ENCODE data around the gene MSH2.
"Not testable (repeated sequence)": the region's sequence is repeated elsewhere in the genome, so short reads cannot be mapped to it uniquely, and the experiment has no call there.

Gene MSH2

DNA sequence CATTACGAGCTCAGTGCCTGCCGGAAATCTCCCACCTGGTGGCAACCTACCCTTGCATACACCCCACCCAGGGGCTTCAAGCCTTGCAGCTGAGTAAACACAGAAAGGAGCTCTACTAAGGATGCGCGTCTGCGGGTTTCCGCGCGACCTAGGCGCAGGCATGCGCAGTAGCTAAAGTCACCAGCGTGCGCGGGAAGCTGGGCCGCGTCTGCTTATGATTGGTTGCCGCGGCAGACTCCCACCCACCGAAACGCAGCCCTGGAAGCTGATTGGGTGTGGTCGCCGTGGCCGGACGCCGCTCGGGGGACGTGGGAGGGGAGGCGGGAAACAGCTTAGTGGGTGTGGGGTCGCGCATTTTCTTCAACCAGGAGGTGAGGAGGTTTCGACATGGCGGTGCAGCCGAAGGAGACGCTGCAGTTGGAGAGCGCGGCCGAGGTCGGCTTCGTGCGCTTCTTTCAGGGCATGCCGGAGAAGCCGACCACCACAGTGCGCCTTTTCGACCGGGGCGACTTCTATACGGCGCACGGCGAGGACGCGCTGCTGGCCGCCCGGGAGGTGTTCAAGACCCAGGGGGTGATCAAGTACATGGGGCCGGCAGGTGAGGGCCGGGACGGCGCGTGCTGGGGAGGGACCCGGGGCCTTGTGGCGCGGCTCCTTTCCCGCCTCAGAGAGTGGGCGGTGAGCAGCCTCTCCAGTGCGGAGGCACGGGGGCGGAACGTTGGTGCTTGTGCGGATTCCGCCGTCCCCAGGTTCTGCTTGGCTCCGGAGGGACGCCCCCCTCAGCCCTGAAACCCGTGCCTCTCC, at the start of gene MSH2:
Gene MSH2, plus strand, starts transcription at position 352 of the 804 bp plus-strand sequence. Its CDS starts 36 bp downstream, at position 388.
- DNase-seq: peak; percentile 51 to 96 (median 90)

DNA sequence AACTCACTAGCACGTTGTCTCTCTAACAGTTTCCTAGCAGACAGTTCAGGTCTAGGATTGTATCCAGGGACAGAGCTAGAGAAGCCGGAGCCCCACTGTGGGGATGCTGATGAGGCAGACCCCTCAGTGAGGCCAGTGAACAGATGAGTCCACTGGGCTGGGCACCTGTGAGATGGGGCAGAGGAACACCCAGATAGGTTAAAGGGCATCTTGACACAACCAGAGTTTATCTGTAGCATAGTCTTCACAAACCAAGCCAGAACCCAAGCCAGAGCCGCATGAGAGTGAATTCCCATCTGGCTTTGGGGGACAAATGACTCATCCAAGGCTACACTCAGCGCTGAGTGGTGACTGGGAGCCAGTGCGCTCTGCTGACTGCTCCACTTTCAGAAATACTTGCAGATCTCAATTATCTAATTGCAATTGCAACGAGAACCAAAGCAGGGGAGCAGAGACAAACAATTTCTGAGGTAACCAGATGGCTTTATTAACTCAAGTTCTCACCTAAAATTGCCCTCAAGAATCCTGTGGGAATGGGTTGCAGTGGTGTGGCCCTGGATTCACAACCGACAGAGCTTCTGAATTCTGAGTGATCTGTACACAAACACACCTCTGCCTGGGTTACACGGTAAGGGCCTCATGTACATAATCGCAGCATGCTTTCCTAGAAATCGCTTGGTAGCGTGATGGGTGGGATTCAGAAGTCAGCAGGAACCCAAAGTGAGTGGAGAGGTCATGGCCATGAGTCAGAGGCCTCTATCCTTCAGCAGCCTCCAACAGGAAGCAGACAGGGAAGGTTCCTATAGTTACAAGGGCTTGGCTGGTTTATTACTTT, 48.7 kb upstream of the MSH2 start:
- DNase-seq: no peak

DNA sequence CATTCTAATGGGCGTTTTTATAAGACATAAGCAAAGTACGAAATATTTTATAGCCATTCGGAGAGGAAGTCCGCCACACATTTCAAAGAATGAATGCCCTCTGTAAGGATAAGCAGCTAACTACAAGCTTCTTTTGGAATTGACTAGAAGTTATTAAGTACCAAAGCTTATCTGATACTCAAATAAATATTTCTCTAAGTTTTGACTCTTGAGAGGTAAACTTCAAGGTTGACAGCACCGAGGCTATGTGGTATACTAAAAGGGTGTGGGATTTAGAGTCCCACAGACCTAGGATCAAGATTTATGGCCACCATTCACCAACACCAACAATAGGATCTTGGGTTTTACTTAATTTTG, 48.1 kb upstream of the MSH2 start:
- no peak for DNase-seq

DNA sequence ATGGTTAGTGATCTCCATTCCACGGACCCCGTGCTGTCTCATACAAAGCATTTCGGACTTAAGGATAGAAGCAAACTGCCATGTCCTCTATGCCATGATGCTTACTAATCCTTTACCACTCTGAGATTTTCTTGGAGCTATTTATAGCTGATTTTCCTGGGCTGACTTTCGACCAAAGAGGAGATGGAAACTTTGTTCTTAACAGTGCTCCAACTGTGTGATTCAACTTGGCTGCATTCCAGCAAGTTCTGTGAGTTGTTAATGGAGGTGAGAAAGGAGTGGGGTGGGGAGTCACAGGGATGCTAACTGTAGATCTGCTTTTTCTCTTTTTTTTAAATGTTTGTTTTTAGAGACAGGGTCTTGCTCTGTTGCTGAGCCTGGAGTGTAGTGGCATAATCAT, 45.5 kb upstream of the MSH2 start:
- DNase-seq: no peak

DNA sequence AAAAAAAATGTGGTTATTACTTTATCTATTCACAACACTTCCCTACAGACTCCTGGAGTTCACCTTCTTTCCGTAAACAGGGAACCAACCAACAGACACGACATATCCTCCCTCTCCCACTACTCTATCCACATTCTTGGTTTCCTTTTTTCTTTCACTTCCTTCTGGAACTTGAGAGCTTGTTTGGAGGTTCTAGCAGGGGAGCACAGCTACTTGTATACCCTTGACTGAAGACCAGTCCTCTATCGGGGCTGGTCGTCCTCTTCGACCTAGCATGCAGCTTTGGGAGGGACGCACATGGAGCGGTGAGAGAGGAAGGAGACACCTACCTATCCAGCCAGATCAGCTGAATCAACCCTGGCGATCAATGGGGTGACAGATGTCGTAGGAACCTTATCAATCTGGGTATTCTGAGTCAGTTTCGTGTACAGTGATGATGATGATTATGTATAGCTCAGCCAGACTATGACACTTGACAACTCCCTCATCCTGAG, 43.5 kb upstream of the MSH2 start:
- DNase-seq: no peak

DNA sequence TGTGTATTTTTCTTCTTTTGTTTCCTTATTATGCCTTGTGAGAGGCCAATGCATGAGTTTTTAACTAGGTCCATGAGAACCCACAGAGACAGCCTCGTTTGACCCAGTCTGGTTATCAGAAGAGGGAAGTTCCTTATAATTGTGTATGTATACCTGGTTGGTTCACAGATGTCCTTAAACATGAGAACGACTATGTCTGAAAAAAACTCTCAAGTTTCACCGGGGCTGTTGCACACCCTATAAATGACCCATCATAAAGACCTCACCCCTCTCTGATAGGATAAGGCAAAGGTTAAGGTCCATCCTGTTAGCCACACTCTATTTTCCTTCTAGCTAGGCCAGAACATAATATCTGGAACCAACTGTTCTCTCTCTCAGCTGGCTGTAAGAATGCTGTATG, 42.7 kb upstream of the MSH2 start:
- DNase-seq: no peak

DNA sequence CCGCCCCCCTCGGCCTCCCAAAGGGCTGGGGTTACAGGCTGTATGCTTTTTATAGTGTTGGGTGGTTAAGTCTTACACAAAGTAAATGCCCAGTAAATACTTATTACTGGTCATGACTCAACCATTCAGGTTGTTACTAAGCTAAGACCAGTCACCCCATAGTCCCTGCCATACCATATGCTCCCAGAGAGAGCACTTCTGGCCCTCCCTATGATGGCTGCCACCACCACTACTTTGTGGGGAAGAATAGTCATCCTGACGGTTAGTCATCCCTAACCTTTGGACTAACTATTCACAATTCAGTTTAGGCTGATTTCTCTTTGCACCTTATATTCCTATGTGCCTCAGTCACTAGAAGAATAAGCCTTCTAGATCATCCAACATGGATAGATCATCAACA, 42.0 kb upstream of the MSH2 start:
- DNase-seq: no peak

DNA sequence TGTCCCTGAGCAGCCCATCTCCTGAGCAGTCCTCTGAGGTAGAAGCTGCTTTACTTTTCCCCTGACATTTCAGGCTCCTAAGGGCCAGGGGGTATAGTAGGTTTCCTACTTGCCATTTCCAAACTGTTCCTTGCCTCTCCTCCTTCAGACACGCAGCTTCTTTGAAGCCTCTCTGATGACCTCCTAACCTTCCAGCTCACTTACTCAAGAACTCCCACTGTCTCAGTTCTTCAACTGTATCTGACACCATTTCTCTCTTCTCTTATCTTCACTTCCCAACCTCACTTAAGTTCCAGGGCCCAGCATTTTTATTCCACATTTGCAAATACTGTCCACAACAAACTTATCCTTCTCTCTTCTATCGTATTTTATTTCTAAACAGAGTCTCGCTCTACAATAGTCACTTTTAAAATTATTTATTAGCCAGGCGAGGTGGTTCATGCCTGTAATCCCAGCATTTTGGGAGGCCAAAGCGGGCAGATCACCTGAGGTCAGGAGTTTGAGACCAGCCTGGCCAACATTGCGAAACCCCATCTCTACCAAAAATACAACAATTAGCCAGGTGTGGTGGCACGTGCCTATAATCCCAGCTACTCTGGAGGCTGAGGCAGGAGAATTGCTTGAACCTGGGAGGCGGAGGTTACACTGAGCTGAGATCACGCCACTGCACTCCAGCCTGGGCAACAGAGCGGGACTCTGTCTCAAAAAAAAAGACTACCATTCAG, 41.3 kb upstream of the MSH2 start:
- not testable (repeated sequence) for DNase-seq

DNA sequence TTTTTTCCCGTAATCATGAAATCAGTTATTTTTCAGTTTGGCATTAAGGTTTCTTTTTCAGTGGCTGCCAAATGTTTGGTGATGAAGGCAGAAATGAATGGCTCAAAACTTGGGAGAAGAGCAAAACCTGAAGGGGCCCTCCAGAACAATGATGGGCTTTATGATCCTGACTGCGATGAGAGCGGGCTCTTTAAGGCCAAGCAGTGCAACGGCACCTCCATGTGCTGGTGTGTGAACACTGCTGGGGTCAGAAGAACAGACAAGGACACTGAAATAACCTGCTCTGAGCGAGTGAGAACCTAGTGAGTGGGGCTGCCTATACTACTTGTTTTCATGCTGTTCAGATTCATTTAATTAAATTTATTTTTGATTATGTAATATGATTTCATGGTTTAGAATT, 29.2 kb upstream of the MSH2 start:
- DNase-seq: peak in 19 of 58 donors; percentile 1 to 36 (median 17)

DNA sequence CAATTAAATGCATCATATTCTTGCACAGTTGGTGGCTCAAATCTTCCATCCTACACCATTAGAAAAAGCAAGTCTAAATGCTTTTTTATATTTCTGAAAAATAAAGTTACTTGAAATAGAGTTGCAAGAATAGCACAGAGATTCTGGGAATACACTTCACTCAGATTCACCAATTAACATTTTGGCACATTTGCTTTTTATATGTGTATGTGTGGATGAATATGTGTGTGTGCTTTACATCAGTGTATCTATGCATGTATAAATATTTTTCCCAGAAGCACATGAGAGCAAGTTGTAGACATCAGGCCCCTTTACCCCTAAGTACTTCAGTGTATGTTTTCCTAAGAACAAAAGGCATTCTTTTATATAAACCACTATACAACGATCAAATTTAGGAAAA, 27.6 kb upstream of the MSH2 start:
- no peak for DNase-seq

DNA sequence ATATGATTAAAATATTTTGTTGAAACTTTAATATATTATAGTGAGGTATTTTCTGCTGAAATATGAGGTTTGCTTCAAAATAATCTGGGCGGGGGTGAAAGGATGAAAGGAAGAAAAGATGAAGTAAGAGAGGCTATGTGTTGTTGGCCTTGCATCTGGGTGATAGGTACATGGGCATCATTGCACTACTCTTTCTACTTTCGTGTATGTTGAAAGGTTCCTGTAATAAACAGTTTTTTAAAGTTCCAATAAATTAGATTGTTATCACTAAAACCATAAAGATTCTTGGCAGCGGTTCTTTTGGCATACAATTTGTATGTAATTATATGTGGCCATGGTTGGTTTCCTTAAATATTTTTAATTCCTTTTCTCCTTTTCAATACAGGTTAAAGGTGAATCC, 23.6 kb upstream of the MSH2 start:
- DNase-seq: no peak

DNA sequence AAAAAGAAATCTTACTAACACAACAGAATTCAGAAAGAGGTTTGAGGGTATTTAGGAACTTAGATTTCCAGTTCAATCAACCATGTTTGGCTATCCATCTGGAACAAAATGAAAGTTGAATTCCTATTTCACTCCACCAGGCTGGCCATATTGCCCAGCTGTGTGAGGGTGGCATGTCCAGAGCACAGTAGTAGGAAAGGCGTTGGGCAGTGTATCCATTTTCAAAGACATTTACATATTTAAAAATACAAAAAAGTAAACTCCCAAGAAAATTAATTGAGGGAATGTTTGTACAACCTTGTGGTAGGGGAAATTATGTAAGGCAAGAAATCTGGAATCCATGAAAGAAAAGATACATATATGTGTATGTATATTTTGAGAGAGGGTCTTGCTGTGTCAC, 21.5 kb upstream of the MSH2 start:
- DNase-seq: no peak

DNA sequence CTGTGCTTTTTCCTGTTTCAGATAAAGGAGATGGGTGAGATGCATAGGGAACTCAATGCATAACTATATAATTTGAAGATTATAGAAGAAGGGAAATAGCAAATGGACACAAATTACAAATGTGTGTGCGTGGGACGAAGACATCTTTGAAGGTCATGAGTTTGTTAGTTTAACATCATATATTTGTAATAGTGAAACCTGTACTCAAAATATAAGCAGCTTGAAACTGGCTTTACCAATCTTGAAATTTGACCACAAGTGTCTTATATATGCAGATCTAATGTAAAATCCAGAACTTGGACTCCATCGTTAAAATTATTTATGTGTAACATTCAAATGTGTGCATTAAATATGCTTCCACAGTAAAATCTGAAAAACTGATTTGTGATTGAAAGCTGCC, 16.4 kb upstream of the MSH2 start:
- DNase-seq: no peak

DNA sequence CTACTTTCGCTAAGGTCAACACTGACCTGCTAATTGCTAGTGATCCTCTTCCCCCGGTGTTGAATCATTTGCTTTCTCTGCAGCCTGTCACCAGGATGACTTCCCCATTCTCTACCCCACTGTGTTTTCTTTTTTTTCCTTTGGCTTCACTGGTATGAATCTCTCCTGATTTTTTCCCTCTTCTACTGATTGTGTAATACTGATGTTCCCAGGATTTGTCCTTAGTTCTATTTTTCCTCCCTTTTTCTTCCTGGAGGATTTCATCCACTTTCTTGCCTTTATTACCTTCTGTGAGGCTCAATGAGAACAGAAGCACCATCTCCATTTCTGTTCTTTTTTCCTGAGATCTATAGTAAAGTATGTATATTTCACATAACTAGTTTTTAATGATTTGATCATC, 14.1 kb upstream of the MSH2 start:
- no peak for DNase-seq

DNA sequence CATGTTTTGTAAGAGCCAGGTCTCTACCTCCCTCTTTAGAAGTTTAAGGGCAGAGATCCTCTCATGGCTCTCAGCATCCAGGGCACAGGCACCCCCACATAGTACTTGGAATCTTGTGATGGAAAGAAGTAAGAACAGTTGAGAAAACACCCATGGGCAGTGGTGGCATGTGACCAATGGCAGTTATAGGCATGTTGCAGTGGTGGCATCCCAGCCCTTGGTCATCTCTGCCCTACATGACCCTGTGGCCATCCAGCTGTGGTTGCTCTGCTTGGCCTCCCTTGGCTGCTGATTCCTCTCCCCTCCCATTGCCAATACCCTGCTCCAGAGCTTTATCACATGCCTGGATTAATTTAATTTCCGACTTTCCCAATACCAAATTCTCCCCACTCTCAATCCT, 13.3 kb upstream of the MSH2 start:
- DNase-seq: no peak

DNA sequence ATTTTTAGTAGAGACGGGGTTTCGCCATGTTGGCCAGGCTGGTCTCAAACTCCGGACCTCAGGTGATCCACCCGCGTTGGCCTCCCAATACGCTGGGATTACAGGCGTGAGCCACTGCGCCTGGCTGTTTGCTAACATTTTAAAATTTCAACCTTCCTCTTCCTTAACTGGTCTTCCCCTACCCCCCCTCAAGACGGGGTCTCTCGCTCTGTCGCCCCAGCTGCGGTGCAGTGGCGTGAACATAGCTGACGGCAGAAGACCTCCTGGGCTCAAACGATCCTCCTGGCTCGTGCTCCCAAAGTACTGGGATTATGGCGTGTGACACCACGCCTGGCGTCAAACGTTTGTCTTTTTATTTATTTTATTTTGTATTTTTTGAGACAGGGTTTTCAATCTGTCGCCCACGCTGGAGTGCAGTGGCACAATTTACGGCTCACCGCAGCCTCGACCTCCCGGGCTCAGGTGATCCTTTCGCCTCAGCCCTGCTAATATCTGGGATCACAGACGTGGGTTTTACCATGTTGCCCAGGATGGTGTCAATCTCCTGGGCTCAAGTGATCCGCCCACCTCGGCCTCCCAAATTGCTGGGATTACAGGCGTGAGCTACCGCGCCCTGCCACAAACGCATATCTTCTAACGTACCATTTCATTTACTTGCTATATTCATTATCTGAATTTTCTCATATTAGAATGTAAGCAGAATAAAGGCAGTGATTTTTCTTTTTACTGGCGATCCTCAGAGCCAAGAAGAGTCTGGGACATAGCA, 984 bp upstream of the MSH2 start:
- no peak for DNase-seq

DNA sequence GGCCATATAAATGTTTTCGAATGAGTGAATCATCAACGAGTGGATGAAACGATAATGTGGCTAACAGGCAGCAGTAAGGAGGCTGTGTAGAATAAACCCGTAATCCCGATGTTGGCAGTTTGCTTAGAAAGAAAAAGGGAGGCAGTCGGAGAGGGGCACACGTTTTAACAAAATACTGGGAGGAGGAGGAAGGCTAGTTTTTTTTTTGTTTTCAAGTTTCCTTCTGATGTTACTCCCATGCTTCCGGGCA, 476 bp upstream of the MSH2 start:
- DNase-seq: no peak

DNA sequence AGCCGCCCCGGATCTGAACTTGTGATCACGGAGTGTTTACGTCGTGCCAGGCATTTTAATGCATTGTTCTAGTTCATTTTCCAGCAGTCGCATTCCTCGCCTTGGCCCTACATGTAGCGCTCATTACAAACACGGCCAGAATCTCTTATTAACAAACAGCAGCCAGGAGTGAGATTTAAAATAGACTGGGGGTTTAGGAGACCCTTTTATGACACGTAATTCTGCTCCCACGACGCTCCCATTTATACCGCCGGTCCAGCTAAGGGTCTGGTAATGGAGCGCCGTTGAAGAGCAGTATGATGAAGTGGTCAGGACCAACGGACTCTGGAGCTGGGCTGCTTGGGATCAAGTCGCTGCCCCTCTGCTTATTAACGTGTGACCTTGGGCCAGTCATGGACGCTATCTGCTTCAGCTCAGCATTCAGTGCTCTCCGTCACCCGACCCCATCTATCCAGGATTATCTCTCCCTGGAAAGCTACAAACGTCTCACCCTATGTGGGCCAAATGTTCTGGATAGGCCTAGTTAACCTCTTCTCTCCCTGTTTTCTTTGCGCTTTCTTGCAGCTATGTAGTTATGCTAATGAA, 745 bp downstream of the MSH2 start:
- DNase-seq: peak in 2 of 58 donors; percentile 5

DNA sequence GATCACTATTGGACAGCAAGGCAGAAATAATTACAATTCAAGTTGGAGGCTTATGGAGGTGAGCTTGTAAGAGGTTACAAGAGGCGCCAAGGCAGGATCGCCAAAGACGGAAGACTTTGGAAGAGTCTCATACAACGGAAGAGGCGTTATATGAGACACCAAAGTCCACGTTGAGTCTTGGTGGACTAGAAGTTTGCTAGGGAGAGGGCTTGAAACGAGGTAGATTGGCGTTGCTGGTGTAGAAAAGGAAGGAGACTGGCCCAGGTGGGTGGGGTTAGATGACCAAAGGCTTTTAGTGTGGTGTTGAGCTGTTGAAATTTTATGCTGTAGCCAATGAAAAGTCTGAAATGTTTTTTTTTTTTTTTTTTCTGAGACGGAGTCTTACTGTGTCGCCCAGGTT, 1.4 kb downstream of the MSH2 start:
- no peak for DNase-seq

DNA sequence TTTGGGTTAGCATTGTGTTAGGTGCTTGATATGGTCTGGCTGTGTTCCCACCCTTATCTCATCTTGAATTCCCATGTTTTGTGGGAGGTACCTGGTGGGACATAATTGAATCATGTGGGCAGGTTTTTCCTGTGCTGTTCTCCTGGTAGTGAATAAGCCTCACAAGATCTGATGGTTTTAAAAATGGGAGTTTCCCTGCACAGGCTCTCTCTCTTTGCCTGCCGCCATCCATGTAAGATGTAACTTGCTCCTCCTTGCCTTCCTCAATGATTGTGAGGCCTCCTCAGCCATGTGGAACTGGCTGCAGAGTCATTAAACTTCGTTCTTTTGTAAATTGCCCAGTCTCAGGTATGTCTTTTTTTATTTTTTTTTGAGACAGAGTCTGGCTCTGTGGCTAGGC, 2.8 kb downstream of the MSH2 start:
- no peak for DNase-seq
